ENCODE data around the gene HSD17B3. TPM values are rescaled to one million over a fixed set of nuclear protein-coding genes. Genes with fewer than 3 reads are reported as not detected.

HSD17B3 gene
- total RNA-seq, 4 donors from 2014 or later = 2.0 to 6.0 (median 2.2) TPM; not detected in 1

GRCh38 chr9:96343515-96344360 is 41.8 kb upstream of the HSD17B3 start:
- no peak for DNase-seq
- Histone ChIP-seq H3K27ac (no peak overlapping the region), H3K4me3 (replicated peaks in 1 of 3) (no peak overlapping the region), H3K4me1 (peaks cover 0 to 11% of the 10 kb centered on the region in 2 donors), H3K36me3 (no peaks in the 10 kb centered on the region), H3K9me3 (no peaks in the 10 kb centered on the region), H3K27me3 (no peaks in the 10 kb centered on the region)
- intact Hi-C loops (cut with DNase I) = no loop called here
- TF ChIP-seq, protein P1, sequence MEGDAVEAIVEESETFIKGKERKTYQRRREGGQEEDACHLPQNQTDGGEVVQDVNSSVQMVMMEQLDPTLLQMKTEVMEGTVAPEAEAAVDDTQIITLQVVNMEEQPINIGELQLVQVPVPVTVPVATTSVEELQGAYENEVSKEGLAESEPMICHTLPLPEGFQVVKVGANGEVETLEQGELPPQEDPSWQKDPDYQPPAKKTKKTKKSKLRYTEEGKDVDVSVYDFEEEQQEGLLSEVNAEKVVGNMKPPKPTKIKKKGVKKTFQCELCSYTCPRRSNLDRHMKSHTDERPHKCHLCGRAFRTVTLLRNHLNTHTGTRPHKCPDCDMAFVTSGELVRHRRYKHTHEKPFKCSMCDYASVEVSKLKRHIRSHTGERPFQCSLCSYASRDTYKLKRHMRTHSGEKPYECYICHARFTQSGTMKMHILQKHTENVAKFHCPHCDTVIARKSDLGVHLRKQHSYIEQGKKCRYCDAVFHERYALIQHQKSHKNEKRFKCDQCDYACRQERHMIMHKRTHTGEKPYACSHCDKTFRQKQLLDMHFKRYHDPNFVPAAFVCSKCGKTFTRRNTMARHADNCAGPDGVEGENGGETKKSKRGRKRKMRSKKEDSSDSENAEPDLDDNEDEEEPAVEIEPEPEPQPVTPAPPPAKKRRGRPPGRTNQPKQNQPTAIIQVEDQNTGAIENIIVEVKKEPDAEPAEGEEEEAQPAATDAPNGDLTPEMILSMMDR (IDR thresholded peaks at IDR 0.05) = no peak
- no peak for TF ChIP-seq POLR2A (IDR thresholded peaks at IDR 0.05)
- 69 to 81% methylated on average over 5 of the region's 5 CpGs for WGBS, 2 donors

- intact Hi-C loops (cut with DNase I) = no loop called here
- H3K9me3 ChIP-seq = no peaks in the 10 kb centered on the region
- no peak overlapping the region for H3K27ac ChIP-seq
- H3K36me3 ChIP-seq = no peaks in the 10 kb centered on the region
- no peaks in the 10 kb centered on the region for H3K27me3 ChIP-seq
- H3K4me1 ChIP-seq = peaks cover 0 to 11% of the 10 kb centered on the region in 2 donors
- no peak for TF ChIP-seq POLR2A (IDR thresholded peaks at IDR 0.05)
- TF ChIP-seq, protein P1 (IDR thresholded peaks at IDR 0.05) = no peak
- H3K4me3 ChIP-seq (replicated peaks in 1 of 3) = no peak overlapping the region
- DNase-seq = no peak
- 92 to 94% methylated on average over 11 to 20 of the region's 20 CpGs for WGBS, 2 donors
Measured at GRCh38 chr9:96342571-96343245, 40.7 kb upstream of the HSD17B3 start.

DNA sequence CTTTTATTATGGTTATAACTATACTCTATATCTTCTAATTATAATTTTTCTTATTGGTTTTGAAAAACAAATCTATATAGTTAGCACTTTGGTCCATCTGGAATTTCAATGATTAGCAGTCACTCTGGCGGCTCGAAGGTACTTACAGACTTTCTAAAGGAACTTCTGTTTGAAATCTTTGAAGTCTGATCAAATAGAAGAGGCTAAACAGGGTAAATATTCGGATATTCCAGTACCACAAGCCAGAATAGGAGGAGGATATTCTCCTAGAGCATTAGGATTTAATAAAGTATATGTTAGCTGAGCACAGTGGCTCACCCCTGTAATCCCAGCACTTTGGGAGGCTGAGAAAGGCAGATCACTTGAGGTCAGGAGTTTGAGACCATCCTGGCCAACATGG is 38.7 kb upstream of the HSD17B3 start:
- Histone ChIP-seq H3K36me3 (no peaks in the 10 kb centered on the region), H3K27ac (no peak overlapping the region), H3K9me3 (no peaks in the 10 kb centered on the region), H3K4me3 (replicated peaks in 1 of 3) (no peak overlapping the region), H3K4me1 (peaks cover 0 to 11% of the 10 kb centered on the region in 2 donors), H3K27me3 (no peaks in the 10 kb centered on the region)
- TF ChIP-seq POLR2A (IDR thresholded peaks at IDR 0.05) = no peak
- TF ChIP-seq, protein P1 (IDR thresholded peaks at IDR 0.05) = no peak
- intact Hi-C loops (cut with DNase I) = no loop called here
- DNase-seq = no peak
- 97 to 98% methylated on average over 3 of the region's 3 CpGs for whole genome bisulfite sequencing, 2 donors

GRCh38 chr9:96338299-96338698 is 36.3 kb upstream of the HSD17B3 start:
- Histone ChIP-seq H3K9me3 (no peaks in the 10 kb centered on the region), H3K4me3 (replicated peaks in 1 of 3) (no peak overlapping the region), H3K36me3 (no peaks in the 10 kb centered on the region), H3K27me3 (no peaks in the 10 kb centered on the region), H3K27ac (no peak overlapping the region), H3K4me1 (no peaks in the 10 kb centered on the region)
- TF ChIP-seq POLR2A (IDR thresholded peaks at IDR 0.05) = no peak
- TF ChIP-seq, protein P1 (IDR thresholded peaks at IDR 0.05) = no peak
- 95% methylated on average over 3 of the region's 3 CpGs for WGBS, 2 donors
- no peak for DNase-seq
- intact Hi-C loops (cut with DNase I) = loop anchor here (10.0 kb wide), 1 partner anchor 107 kb away; no protein-coding TSS in a partner anchor

GRCh38 chr9:96333958-96334357 is 32.0 kb upstream of the HSD17B3 start:
- no peaks in the 10 kb centered on the region for H3K9me3 ChIP-seq
- TF ChIP-seq, protein P1 (IDR thresholded peaks at IDR 0.05) = no peak
- TF ChIP-seq POLR2A (IDR thresholded peaks at IDR 0.05) = no peak
- 53 to 68% methylated on average over 1 of the region's 1 CpG for WGBS, 2 donors
- intact Hi-C loops (cut with DNase I) = loop anchor here (10.0 kb wide), 1 partner anchor 111 kb away; no protein-coding TSS in a partner anchor
- no peaks in the 10 kb centered on the region for H3K4me1 ChIP-seq
- no peaks in the 10 kb centered on the region for H3K36me3 ChIP-seq
- H3K27me3 ChIP-seq = no peaks in the 10 kb centered on the region
- no peak for DNase-seq
- no peak overlapping the region for H3K27ac ChIP-seq
- H3K4me3 ChIP-seq (replicated peaks in 1 of 3) = no peak overlapping the region

Measured in thyroid gland (tissue), 4 donors.